Osteocyte (in vitro differentiated cells): ENCODE measurements around the gene MACC1. TPM values are rescaled to one million over a fixed set of nuclear protein-coding genes. Genes with fewer than 3 reads are reported as not detected.

Source experiments
- DNase-seq: peaks from one replicate; pipeline ENCODE4 v3.0.0; 2021; ENCODE audit warnings: mixed read lengths; ENCODE audit not compliant: unreplicated experiment; ENCODE audit errors: extremely low spot score
- H3K27ac Mint-ChIP-seq: one replicate; pipeline ENCODE4 v1.8.0; 2021; ENCODE audit warnings: mild to moderate bottlenecking, mixed read lengths; ENCODE audit not compliant: unreplicated experiment
- H3K27me3 Mint-ChIP-seq: one replicate; pipeline ENCODE4 v1.8.0; 2021; ENCODE audit warnings: mixed read lengths; ENCODE audit not compliant: unreplicated experiment
- H3K36me3 Mint-ChIP-seq: one replicate; pipeline ENCODE4 v1.8.0; 2021; ENCODE audit warnings: mixed read lengths; ENCODE audit not compliant: unreplicated experiment
- H3K4me1 Mint-ChIP-seq: one replicate; pipeline ENCODE4 v1.8.0; 2021; ENCODE audit warnings: mixed read lengths; ENCODE audit not compliant: unreplicated experiment
- H3K4me3 Mint-ChIP-seq: one replicate; pipeline ENCODE4 v1.8.0; 2021; ENCODE audit warnings: mild to moderate bottlenecking, moderate library complexity, mixed read lengths; ENCODE audit not compliant: unreplicated experiment
- H3K9me3 Mint-ChIP-seq: one replicate; pipeline ENCODE4 v1.8.0; 2021; ENCODE audit warnings: mixed read lengths; ENCODE audit not compliant: unreplicated experiment
- CTCF ChIP-seq: fragments of 200-600 bp; sonication (generic); IDR thresholded peaks from 2 replicates; pipeline ENCODE4 v1.5.0; 2021; ENCODE audit warnings: antibody characterized with exemption, mild to moderate bottlenecking, moderate library complexity
- total RNA-seq: library from RNA; stranded (reverse); gene quantifications from 2 replicates; pipeline ENCODE4 v1.2.1, GENCODE V29; 2021

Gene MACC1
- total RNA-seq, 1 donor from 2014 or later = not detected

- H3K4me1 Mint-ChIP-seq = peaks cover 19% of the 10 kb centered on the region
- DNase-seq = no peak
Measured at GRCh38 chr7:20220921-20221547, 3.9 kb upstream of the MACC1 start.

GRCh38 chr7:20220293-20220761 lies 3.1 kb upstream of the MACC1 start:
- Mint-ChIP-seq H3K27ac (peak overlapping the region; percentile 80), H3K4me3 (no peak overlapping the region), H3K27me3 (no peaks in the 10 kb centered on the region), H3K4me1 (peaks cover 19% of the 10 kb centered on the region), H3K36me3 (no peaks in the 10 kb centered on the region), H3K9me3 (no peaks in the 10 kb centered on the region)
- no peak for TF ChIP-seq CTCF
- no peak for DNase-seq

More at GRCh38 chr7:20220921-20221547, 3.9 kb upstream of the MACC1 start:
- Mint-ChIP-seq H3K27ac (peak overlapping the region; percentile 80), H3K9me3 (no peaks in the 10 kb centered on the region), H3K4me3 (no peak overlapping the region), H3K27me3 (no peaks in the 10 kb centered on the region), H3K36me3 (no peaks in the 10 kb centered on the region)
- no peak for TF ChIP-seq CTCF

- Mint-ChIP-seq H3K27ac (peak overlapping the region; percentile 80), H3K9me3 (no peaks in the 10 kb centered on the region), H3K27me3 (no peaks in the 10 kb centered on the region), H3K4me3 (no peak overlapping the region), H3K36me3 (no peaks in the 10 kb centered on the region), H3K4me1 (peaks cover 19% of the 10 kb centered on the region)
- no peak for TF ChIP-seq CTCF
- no peak for DNase-seq
Measured at GRCh38 chr7:20219446-20220292, 2.5 kb upstream of the MACC1 start.

- no peak overlapping the region for H3K4me3 Mint-ChIP-seq
- H3K36me3 Mint-ChIP-seq = no peaks in the 10 kb centered on the region
- H3K9me3 Mint-ChIP-seq = no peaks in the 10 kb centered on the region
- TF ChIP-seq CTCF = no peak
- no peaks in the 10 kb centered on the region for H3K27me3 Mint-ChIP-seq
- H3K4me1 Mint-ChIP-seq = peaks cover 19% of the 10 kb centered on the region
- DNase-seq = no peak
- no peak overlapping the region for H3K27ac Mint-ChIP-seq
Measured at GRCh38 chr7:20219062-20219445, 1.9 kb upstream of the MACC1 start.

GRCh38 chr7:20218279-20218678 lies 1.1 kb upstream of the MACC1 start:
- H3K4me1 Mint-ChIP-seq = peaks cover 19% of the 10 kb centered on the region
- no peaks in the 10 kb centered on the region for H3K27me3 Mint-ChIP-seq
- H3K36me3 Mint-ChIP-seq = no peaks in the 10 kb centered on the region
- H3K4me3 Mint-ChIP-seq = no peak overlapping the region
- TF ChIP-seq CTCF = no peak
- H3K27ac Mint-ChIP-seq = no peak overlapping the region
- H3K9me3 Mint-ChIP-seq = no peaks in the 10 kb centered on the region
- DNase-seq = no peak
